GM19372 (cell line): ENCODE measurements around the gene DSCAML1.

Experiments
- ATAC-seq: cut with Tn5 transposase; IDR thresholded peaks from one replicate; pipeline ENCODE4 v1.9.1; 2021; ENCODE audit warnings: mild to moderate bottlenecking, low read depth, moderate library complexity; ENCODE audit not compliant: unreplicated experiment

The DSCAML1 gene

GRCh38 chr11:117378976-117379865 is 417.8 kb downstream of the DSCAML1 start:
- ATAC-seq = no peak
